LNCAP (cell line): Measurements from ENCODE around the gene ABHD17A.

Source experiments
- CTCF ChIP-seq: fragments of 450-650 bp; IDR thresholded peaks from 2 replicates; pipeline ENCODE4 v1.5.1; 2017; ENCODE audit warnings: mild to moderate bottlenecking

ABHD17A gene

GRCh38 chr19:1902923-1903322 lies 17.6 kb upstream of the ABHD17A start:
- no peak for TF ChIP-seq CTCF

GRCh38 chr19:1901940-1902404 lies 16.7 kb upstream of the ABHD17A start:
- TF ChIP-seq CTCF: no peak

GRCh38 chr19:1896508-1896907 lies 11.2 kb upstream of the ABHD17A start:
- no peak for TF ChIP-seq CTCF

GRCh38 chr19:1893791-1894190 lies 8.5 kb upstream of the ABHD17A start:
- no peak for TF ChIP-seq CTCF

- TF ChIP-seq CTCF: no peak
These were observed 4.6 kb upstream of the ABHD17A start for GRCh38 chr19:1889907-1890306.

GRCh38 chr19:1888385-1888784 lies 3.1 kb upstream of the ABHD17A start:
- no peak for TF ChIP-seq CTCF

GRCh38 chr19:1884719-1885334 lies 469 bp downstream of the ABHD17A start:
- no peak for TF ChIP-seq CTCF

GRCh38 chr19:1884291-1884718 lies 991 bp downstream of the ABHD17A start:
- no peak for TF ChIP-seq CTCF
